Smooth muscle cell (in vitro differentiated cells): ENCODE results near the gene TSPAN18. TPM values are rescaled to one million over a fixed set of nuclear protein-coding genes. Genes with fewer than 3 reads are reported as not detected.

ENCODE experiments used
- DNase-seq: peaks from one replicate; lab custom pipeline; 2025; ENCODE audit not compliant: unreplicated experiment; lab: John Stamatoyannopoulos, UW
- H2AFZ ChIP-seq: fragments of 200-600 bp; sonication (generic); 2 replicates; pipeline ENCODE4 v1.6.0; 2016; ENCODE audit warnings: antibody characterized with exemption, low read depth, mild to moderate bottlenecking
- H3F3A ChIP-seq: fragments of 200-600 bp; sonication (generic); 2 replicates; pipeline ENCODE4 v1.6.0; 2017; ENCODE audit warnings: antibody characterized with exemption, low read depth
- H3K27ac ChIP-seq: fragments of 200-600 bp; sonication (generic); 2 replicates; pipeline ENCODE4 v1.5.1; 2016; ENCODE audit warnings: low read depth, mild to moderate bottlenecking
- H3K27me3 ChIP-seq: fragments of 200-600 bp; sonication (generic); 2 replicates; pipeline ENCODE4 v1.6.1; 2016; ENCODE audit warnings: low read depth, mild to moderate bottlenecking
- H3K36me3 ChIP-seq: fragments of 200-600 bp; sonication (generic); 2 replicates; pipeline ENCODE4 v1.5.1; 2016; ENCODE audit warnings: low read depth
- H3K4me1 ChIP-seq: fragments of 200-600 bp; sonication (generic); 2 replicates; pipeline ENCODE4 v1.5.1; 2016; ENCODE audit warnings: low read depth
- H3K4me2 ChIP-seq: fragments of 200-600 bp; sonication (generic); 2 replicates; pipeline ENCODE4 v1.6.0; 2016; ENCODE audit warnings: mild to moderate bottlenecking
- H3K4me3 ChIP-seq: fragments of 200-600 bp; sonication (generic); 2 replicates; pipeline ENCODE4 v1.5.1; 2016; ENCODE audit warnings: mild to moderate bottlenecking
- H3K79me2 ChIP-seq: fragments of 200-600 bp; sonication (generic); 2 replicates; pipeline ENCODE4 v1.6.0; 2016; ENCODE audit warnings: low read depth, mild to moderate bottlenecking
- H3K9ac ChIP-seq: fragments of 200-600 bp; sonication (generic); 2 replicates; pipeline ENCODE4 v1.6.0; 2016; ENCODE audit warnings: low read depth
- H3K9me3 ChIP-seq: fragments of 200-600 bp; sonication (generic); replicated peaks from 2 replicates; pipeline ENCODE4 v1.5.1; 2016; ENCODE audit warnings: low read depth
- H4K20me1 ChIP-seq: fragments of 200-600 bp; sonication (generic); 2 replicates; pipeline ENCODE4 v1.6.0; 2016; ENCODE audit warnings: low read depth
- whole genome bisulfite sequencing: methylation state at CpG from one replicate; pipeline ENCODE4 v1.1.7; 2016; ENCODE audit warnings: low lambda C conversion rate; 5-methylcytosine and 5-hydroxymethylcytosine counted together
- polyA plus RNA-seq: library from polyadenylated mRNA; unstranded; fragments of >200 nt; fragmentation: Nextera tagmentation; extraction: Ambion mirVana; gene quantifications from 2 replicates; pipeline ENCODE4 v1.2.1, GENCODE V29; 2016
- total RNA-seq: library from RNA; depleted of rRNA; stranded (reverse); fragments of >200 nt; gene quantifications from 2 replicates; pipeline ENCODE4 v1.2.3, GENCODE V29; 2014
- TF ChIP-seq, protein P1 (sequence below): fragments of 200-600 bp; sonication (generic); IDR thresholded peaks from 2 replicates; pipeline ENCODE4 v1.5.1; 2017; ENCODE audit warnings: borderline replicate concordance, mild to moderate bottlenecking, antibody characterized with exemption; ENCODE audit not compliant: insufficient read depth, poor library complexity, severe bottlenecking

Gene TSPAN18
- total and polyA plus RNA-seq, 2 experiments from 2014 or later = 3.4 to 15.3 TPM

DNA sequence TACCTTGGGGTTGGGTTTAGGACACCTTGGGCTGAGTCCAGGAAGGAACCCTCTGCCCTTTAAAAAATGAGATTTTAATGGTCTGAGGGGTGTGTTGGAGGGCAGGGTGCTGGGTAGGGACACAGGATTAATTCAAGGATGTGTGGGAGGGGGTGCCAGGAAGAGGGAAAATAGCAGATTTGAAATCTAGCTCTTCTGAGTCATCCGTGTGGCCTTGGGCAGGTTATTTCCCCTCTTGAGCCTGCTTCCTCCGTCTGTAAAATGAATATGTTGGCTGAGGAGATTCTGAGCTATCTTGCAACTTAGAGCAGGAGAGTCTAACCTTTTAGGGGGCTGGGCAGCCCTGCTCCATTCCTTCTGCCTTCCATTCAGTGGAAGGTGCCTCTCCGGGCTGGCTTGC is 3.0 kb downstream of the TSPAN18 start:
- Histone ChIP-seq H3K9me3 (no peaks in the 10 kb centered on the region), H3K4me1 (peaks cover 37% of the 10 kb centered on the region), H2AFZ (no peak overlapping the region), H3K27me3 (no peaks in the 10 kb centered on the region), H3K79me2 (peaks cover 6% of the 10 kb centered on the region), H3K36me3 (no peaks in the 10 kb centered on the region), H4K20me1 (no peaks in the 10 kb centered on the region), H3K4me3 (no peak overlapping the region), H3K4me2 (no peak overlapping the region), H3K27ac (no peak overlapping the region), H3F3A (no peaks in the 10 kb centered on the region), H3K9ac (no peak overlapping the region)
- TF ChIP-seq, protein P1, sequence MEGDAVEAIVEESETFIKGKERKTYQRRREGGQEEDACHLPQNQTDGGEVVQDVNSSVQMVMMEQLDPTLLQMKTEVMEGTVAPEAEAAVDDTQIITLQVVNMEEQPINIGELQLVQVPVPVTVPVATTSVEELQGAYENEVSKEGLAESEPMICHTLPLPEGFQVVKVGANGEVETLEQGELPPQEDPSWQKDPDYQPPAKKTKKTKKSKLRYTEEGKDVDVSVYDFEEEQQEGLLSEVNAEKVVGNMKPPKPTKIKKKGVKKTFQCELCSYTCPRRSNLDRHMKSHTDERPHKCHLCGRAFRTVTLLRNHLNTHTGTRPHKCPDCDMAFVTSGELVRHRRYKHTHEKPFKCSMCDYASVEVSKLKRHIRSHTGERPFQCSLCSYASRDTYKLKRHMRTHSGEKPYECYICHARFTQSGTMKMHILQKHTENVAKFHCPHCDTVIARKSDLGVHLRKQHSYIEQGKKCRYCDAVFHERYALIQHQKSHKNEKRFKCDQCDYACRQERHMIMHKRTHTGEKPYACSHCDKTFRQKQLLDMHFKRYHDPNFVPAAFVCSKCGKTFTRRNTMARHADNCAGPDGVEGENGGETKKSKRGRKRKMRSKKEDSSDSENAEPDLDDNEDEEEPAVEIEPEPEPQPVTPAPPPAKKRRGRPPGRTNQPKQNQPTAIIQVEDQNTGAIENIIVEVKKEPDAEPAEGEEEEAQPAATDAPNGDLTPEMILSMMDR = no peak
- WGBS = 73% methylated on average over 3 of the region's 3 CpGs
- DNase-seq = no peak

- H3K9ac ChIP-seq = no peak overlapping the region
- H2AFZ ChIP-seq = no peak overlapping the region
- H3K36me3 ChIP-seq = no peaks in the 10 kb centered on the region
- H3K9me3 ChIP-seq = no peaks in the 10 kb centered on the region
- peaks cover 6% of the 10 kb centered on the region for H3K79me2 ChIP-seq
- peaks cover 34% of the 10 kb centered on the region for H3K4me1 ChIP-seq
- H4K20me1 ChIP-seq = no peaks in the 10 kb centered on the region
- no peak overlapping the region for H3K4me3 ChIP-seq
- no peak for DNase-seq
- TF ChIP-seq, protein P1 = no peak
- no peak overlapping the region for H3K4me2 ChIP-seq
- 94% methylated on average over 5 of the region's 5 CpGs for WGBS
- H3K27me3 ChIP-seq = no peaks in the 10 kb centered on the region
- no peaks in the 10 kb centered on the region for H3F3A ChIP-seq
- H3K27ac ChIP-seq = no peak overlapping the region
Measured at GRCh38 chr11:44730775-44731174, 4.0 kb downstream of the TSPAN18 start.

DNA sequence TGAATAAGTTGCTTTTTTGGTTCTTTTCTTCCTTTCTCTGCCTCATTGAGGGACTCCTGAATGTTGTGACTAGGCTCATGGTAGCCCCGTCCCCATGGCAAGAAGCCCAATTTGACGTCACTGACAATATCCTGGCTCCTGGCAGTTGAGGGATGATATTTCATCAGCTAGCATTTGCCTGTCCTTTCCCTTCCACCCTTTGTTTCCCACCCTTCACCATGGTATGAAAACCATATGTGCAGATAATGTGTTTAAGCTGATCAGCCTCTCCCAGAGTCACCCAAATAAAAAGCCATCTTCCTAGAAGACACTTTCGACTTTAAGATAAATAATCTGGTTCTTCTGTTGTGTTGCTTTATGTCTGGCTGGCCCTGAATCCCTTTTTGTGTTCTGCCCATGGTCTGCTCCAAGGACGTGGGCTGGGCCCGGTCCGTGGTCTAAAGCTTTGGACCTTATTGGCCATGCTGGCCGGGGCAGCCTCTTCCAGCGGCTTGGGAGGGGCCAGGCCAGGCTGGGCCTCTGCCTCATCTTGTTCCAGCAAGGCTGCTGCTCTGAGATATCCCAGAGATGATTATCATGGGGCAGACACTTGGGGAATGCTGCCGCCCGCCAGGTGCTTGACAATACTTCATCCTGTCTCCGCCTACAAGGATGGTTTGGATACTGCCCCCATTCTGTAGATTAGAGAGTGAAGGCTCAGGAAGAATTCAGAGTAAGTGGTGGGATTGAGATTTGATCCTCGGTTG is 5.1 kb downstream of the TSPAN18 start:
- no peak for DNase-seq
- Histone ChIP-seq H3K36me3 (no peaks in the 10 kb centered on the region), H2AFZ (no peak overlapping the region), H3K27me3 (no peaks in the 10 kb centered on the region), H3F3A (no peaks in the 10 kb centered on the region), H4K20me1 (no peaks in the 10 kb centered on the region), H3K9me3 (no peaks in the 10 kb centered on the region), H3K4me3 (no peak overlapping the region), H3K4me2 (no peak overlapping the region), H3K79me2 (peaks cover 6% of the 10 kb centered on the region), H3K9ac (no peak overlapping the region), H3K4me1 (peaks cover 26% of the 10 kb centered on the region), H3K27ac (no peak overlapping the region)
- TF ChIP-seq, protein P1 = no peak
- WGBS = 47% methylated on average over 12 of the region's 12 CpGs

DNA sequence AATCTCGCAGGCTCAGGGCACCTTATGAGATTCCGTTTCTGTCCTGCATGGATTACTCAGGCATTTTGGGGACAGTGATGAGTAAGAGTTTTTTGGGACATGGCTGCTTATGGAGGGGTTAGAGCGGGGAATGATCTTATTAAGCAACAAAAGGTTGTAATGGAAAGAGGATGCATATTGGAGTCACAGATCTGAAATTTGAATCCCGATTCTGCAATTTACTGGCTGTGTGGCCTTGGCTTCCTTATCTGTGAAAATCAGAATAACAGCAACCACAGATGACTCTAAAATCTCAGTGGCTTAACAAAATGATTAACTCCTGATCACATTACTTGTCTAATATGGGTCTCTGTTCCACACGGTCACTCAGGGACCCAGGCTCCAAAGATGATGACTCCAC is 5.8 kb downstream of the TSPAN18 start:
- 88% methylated on average over 5 of the region's 5 CpGs for WGBS
- H3K4me1 ChIP-seq = peaks cover 23% of the 10 kb centered on the region
- TF ChIP-seq, protein P1 = no peak

More for the DNA sequence above, 5.8 kb downstream of the TSPAN18 start:
- no peak overlapping the region for H3K9ac ChIP-seq
- H3K27me3 ChIP-seq = no peaks in the 10 kb centered on the region
- H2AFZ ChIP-seq = no peak overlapping the region
- H3K27ac ChIP-seq = no peak overlapping the region
- H4K20me1 ChIP-seq = no peaks in the 10 kb centered on the region
- H3K79me2 ChIP-seq = peaks cover 6% of the 10 kb centered on the region
- H3K9me3 ChIP-seq = no peaks in the 10 kb centered on the region
- no peak overlapping the region for H3K4me3 ChIP-seq
- DNase-seq = no peak
- no peak overlapping the region for H3K4me2 ChIP-seq
- H3F3A ChIP-seq = no peaks in the 10 kb centered on the region
- no peaks in the 10 kb centered on the region for H3K36me3 ChIP-seq
